WTC11 (cell line): ENCODE data around the gene KLC4.

ENCODE experiments used
- CTCF ChIP-seq: fragments of 200-600 bp; IDR thresholded peaks from 2 replicates; pipeline ENCODE4 v1.8.0; 2022; ENCODE audit warnings: antibody characterized with exemption
- ERG ChIP-seq: fragments of 250-450 bp; sonication (Bioruptor Pico); IDR thresholded peaks from 2 replicates; pipeline ENCODE4 v1.8.0; 2021; ENCODE audit warnings: mild to moderate bottlenecking
- ETV6 ChIP-seq: sonication (generic); formaldehyde crosslinking; IDR thresholded peaks from 2 replicates; pipeline ENCODE4 v1.8.1; 2022; ENCODE audit warnings: mild to moderate bottlenecking, missing genetic modification reagents
- FOXP4 ChIP-seq: sonication (generic); formaldehyde crosslinking; IDR thresholded peaks from 2 replicates; pipeline ENCODE4 v1.8.0; 2022; ENCODE audit warnings: mild to moderate bottlenecking, missing genetic modification reagents
- NR2C2 ChIP-seq: sonication (generic); formaldehyde crosslinking; IDR thresholded peaks from 2 replicates; pipeline ENCODE4 v1.8.0; 2022; ENCODE audit warnings: mild to moderate bottlenecking, missing genetic modification reagents
- NR3C1 ChIP-seq: sonication (generic); formaldehyde crosslinking; conservative IDR thresholded peaks from 2 replicates; pipeline ENCODE4 v1.8.1; 2023; ENCODE audit warnings: low read depth, mild to moderate bottlenecking, missing genetic modification reagents
- PRDM15 ChIP-seq: sonication (generic); formaldehyde crosslinking; IDR thresholded peaks from 2 replicates; pipeline ENCODE4 v1.8.0; 2022; ENCODE audit warnings: missing genetic modification reagents
- RORB ChIP-seq: fragments of 250-450 bp; sonication (Bioruptor Pico); IDR thresholded peaks from 2 replicates; pipeline ENCODE4 v1.9.0; 2021; ENCODE audit warnings: mild to moderate bottlenecking
- SMAD3 ChIP-seq: sonication (generic); formaldehyde crosslinking; IDR thresholded peaks from 2 replicates; pipeline ENCODE4 v1.8.0; 2022; ENCODE audit warnings: missing genetic modification reagents, mild to moderate bottlenecking, borderline replicate concordance
- STAT6 ChIP-seq: sonication (generic); formaldehyde crosslinking; conservative IDR thresholded peaks from 2 replicates; pipeline ENCODE4 v1.8.1; 2023; ENCODE audit warnings: mild to moderate bottlenecking, low read depth, missing genetic modification reagents, moderate library complexity
- TP53 ChIP-seq: sonication (generic); formaldehyde crosslinking; IDR thresholded peaks from 2 replicates; pipeline ENCODE4 v1.8.1; 2023; ENCODE audit warnings: mild to moderate bottlenecking, missing genetic modification reagents
- USF2 ChIP-seq: sonication (generic); formaldehyde crosslinking; IDR thresholded peaks from 2 replicates; pipeline ENCODE4 v1.8.1; 2023; ENCODE audit warnings: mild to moderate bottlenecking, missing genetic modification reagents, moderate library complexity

GRCh38 chr6:43016176-43016942 lies 43.1 kb upstream of the KLC4 start:
- TF ChIP-seq CTCF: no peak
- TF ChIP-seq STAT6 (CRISPR knock-in tag): no peak
- no peak for TF ChIP-seq ERG (CRISPR knock-in tag)
- TF ChIP-seq USF2: no peak
- TF ChIP-seq FOXP4: no peak
- TF ChIP-seq PRDM15 (CRISPR knock-in tag): no peak
- TF ChIP-seq SMAD3 (CRISPR knock-in tag): no peak
- no peak for TF ChIP-seq RORB
- TF ChIP-seq NR3C1 (CRISPR knock-in tag): no peak
- no peak for TF ChIP-seq ETV6 (CRISPR knock-in tag)
- TF ChIP-seq NR2C2 (CRISPR knock-in tag): no peak
- TF ChIP-seq TP53 (CRISPR knock-in tag): no peak
